Endodermal cell (in vitro differentiated cells): ENCODE results near the gene CDKN2D. TPM values are rescaled to one million over a fixed set of nuclear protein-coding genes. Genes with fewer than 3 reads are reported as not detected.

Experiments
- DNase-seq: peaks from one replicate; pipeline ENCODE4 v3.0.0-alpha.2; 2017
- H3K27ac ChIP-seq: 2 replicates; pipeline ENCODE4 v1.5.1; 2013; ENCODE audit warnings: mild to moderate bottlenecking, low read depth, low read length, moderate library complexity
- H3K27me3 ChIP-seq: 2 replicates; pipeline ENCODE4 v1.6.1; 2013; ENCODE audit warnings: mild to moderate bottlenecking, low read length, moderate library complexity; ENCODE audit not compliant: insufficient read depth, control insufficient read depth, poor library complexity, severe bottlenecking
- H3K36me3 ChIP-seq: 2 replicates; pipeline ENCODE4 v1.7.0; 2013; ENCODE audit warnings: mild to moderate bottlenecking, low read length, moderate library complexity; ENCODE audit not compliant: control insufficient read depth, insufficient read depth
- H3K4me1 ChIP-seq: one replicate; pipeline ENCODE4 v1.7.0; 2013; ENCODE audit warnings: low read length; ENCODE audit not compliant: control insufficient read depth, insufficient read depth
- H3K4me3 ChIP-seq: 2 replicates; pipeline ENCODE4 v1.5.1; 2013; ENCODE audit warnings: mild to moderate bottlenecking, low read length, moderate library complexity
- H3K9ac ChIP-seq: 2 replicates; pipeline ENCODE4 v1.6.1; 2013; ENCODE audit warnings: mild to moderate bottlenecking, low read length, moderate library complexity; ENCODE audit not compliant: poor library complexity, severe bottlenecking; ENCODE audit errors: extremely low read depth
- H3K9me3 ChIP-seq: 2 replicates; pipeline ENCODE4 v1.6.1; 2013; ENCODE audit warnings: mild to moderate bottlenecking, low read length, moderate library complexity; ENCODE audit not compliant: control insufficient read depth
- H3K27ac Mint-ChIP-seq: 2 replicates; pipeline ENCODE4 v1.8.0; 2020; ENCODE audit warnings: mixed read lengths
- H3K27me3 Mint-ChIP-seq: 2 replicates; pipeline ENCODE4 v1.8.0; 2021; ENCODE audit warnings: mild to moderate bottlenecking, mixed read lengths; ENCODE audit not compliant: insufficient read depth
- H3K36me3 Mint-ChIP-seq: 2 replicates; pipeline ENCODE4 v1.8.0; 2020; ENCODE audit warnings: low read depth, mixed read lengths
- H3K4me1 Mint-ChIP-seq: 2 replicates; pipeline ENCODE4 v1.8.0; 2020; ENCODE audit warnings: mixed read lengths
- H3K4me3 Mint-ChIP-seq: 2 replicates; pipeline ENCODE4 v1.8.0; 2020; ENCODE audit warnings: mild to moderate bottlenecking, moderate library complexity, mixed read lengths
- H3K9me3 Mint-ChIP-seq: 2 replicates; pipeline ENCODE4 v1.8.0; 2020; ENCODE audit warnings: mild to moderate bottlenecking, mixed read lengths
- CTCF ChIP-seq: fragments of 200-600 bp; sonication (generic); conservative IDR thresholded peaks from 2 replicates; pipeline ENCODE4 v1.5.0; 2021; ENCODE audit warnings: antibody characterized with exemption, mild to moderate bottlenecking
- WGBS, 2 experiments: methylation state at CpG; one replicate each; pipeline versions ENCODE4 v1.1.5 to v1.1.7; 2013; ENCODE audit warnings: missing lambda C conversion rate in 2 of 2, mixed read lengths in 1 of 2; ENCODE audit not compliant: insufficient coverage in 1 of 2, insufficient read length in 1 of 2; 5-methylcytosine and 5-hydroxymethylcytosine counted together
- total RNA-seq, 2 donors: library from RNA; stranded (reverse); fragmentation: NEBNext Ultra II Directional in 1 of 2; extraction: Animal tissue kit (Norgen Biotek cat#: 25700) in 1 of 2; gene quantifications; 2 replicates in 1 of 2; 3 replicates in 1 of 2; pipeline ENCODE4 v1.2.1, GENCODE V29; 2021

Gene CDKN2D
- total RNA-seq, 2 donors from 2014 or later, result 3.5 to 4.6 TPM

- Mint-ChIP-seq H3K4me3 (no peak overlapping the region), H3K9me3 (no peaks in the 10 kb centered on the region), H3K4me1 (no peaks in the 10 kb centered on the region), H3K27ac (peak overlapping the region; percentile 74), H3K36me3 (peaks cover 52% of the 10 kb centered on the region), H3K27me3 (no peaks in the 10 kb centered on the region)
- Histone ChIP-seq H3K36me3 (no peaks in the 10 kb centered on the region), H3K4me1 (no peaks in the 10 kb centered on the region), H3K4me3 (no peak overlapping the region), H3K9me3 (no peaks in the 10 kb centered on the region), H3K9ac (no peak overlapping the region), H3K27ac (no peak overlapping the region), H3K27me3 (no peaks in the 10 kb centered on the region)
- DNase-seq, result peak; percentile 96
- 39 to 42% methylated on average over 28 to 31 of the region's 31 CpGs for WGBS, 2 experiments
- peak; percentile 98 for TF ChIP-seq CTCF
Observed at GRCh38 chr19:10580979-10581631, 12.3 kb upstream of the CDKN2D start.

- no peaks in the 10 kb centered on the region for H3K27me3 Mint-ChIP-seq
- no peak for DNase-seq
- no peak overlapping the region for H3K27ac Mint-ChIP-seq
- H3K9me3 ChIP-seq, result no peaks in the 10 kb centered on the region
- H3K36me3 ChIP-seq, result no peaks in the 10 kb centered on the region
- peaks cover 50% of the 10 kb centered on the region for H3K36me3 Mint-ChIP-seq
- H3K9ac ChIP-seq, result no peak overlapping the region
- no peak overlapping the region for H3K4me3 ChIP-seq
- H3K27ac ChIP-seq, result no peak overlapping the region
- no peaks in the 10 kb centered on the region for H3K9me3 Mint-ChIP-seq
- no peaks in the 10 kb centered on the region for H3K4me1 Mint-ChIP-seq
- H3K4me3 Mint-ChIP-seq, result no peak overlapping the region
- WGBS, 2 experiments, result 94 to 98% methylated on average over 5 to 6 of the region's 6 CpGs
- H3K27me3 ChIP-seq, result no peaks in the 10 kb centered on the region
- H3K4me1 ChIP-seq, result no peaks in the 10 kb centered on the region
- no peak for TF ChIP-seq CTCF
Observed at GRCh38 chr19:10577951-10578350, 9.2 kb upstream of the CDKN2D start.

GRCh38 chr19:10575011-10575716 is 6.4 kb upstream of the CDKN2D start:
- H3K27ac ChIP-seq, result no peak overlapping the region
- H3K9me3 ChIP-seq, result no peaks in the 10 kb centered on the region
- DNase-seq, result no peak
- Mint-ChIP-seq H3K27me3 (no peaks in the 10 kb centered on the region), H3K27ac (no peak overlapping the region), H3K9me3 (no peaks in the 10 kb centered on the region), H3K4me3 (no peak overlapping the region), H3K36me3 (peaks cover 51% of the 10 kb centered on the region), H3K4me1 (peaks cover 3% of the 10 kb centered on the region)
- 90 to 98% methylated on average over 6 of the region's 6 CpGs for WGBS, 2 experiments
- no peaks in the 10 kb centered on the region for H3K4me1 ChIP-seq
- TF ChIP-seq CTCF, result no peak
- no peak overlapping the region for H3K4me3 ChIP-seq
- H3K27me3 ChIP-seq, result no peaks in the 10 kb centered on the region
- H3K9ac ChIP-seq, result no peak overlapping the region
- H3K36me3 ChIP-seq, result no peaks in the 10 kb centered on the region
